HUES64 (cell line): ENCODE measurements around the gene ATF7IP.

Experiments
- H3K27ac ChIP-seq: 2 replicates; pipeline ENCODE4 v1.7.0; 2013; ENCODE audit warnings: low read depth, low read length, inconsistent platforms
- H3K27me3 ChIP-seq: 2 replicates; pipeline ENCODE4 v1.6.1; 2013; ENCODE audit warnings: mild to moderate bottlenecking, low read length; ENCODE audit not compliant: insufficient read depth
- H3K36me3 ChIP-seq: 2 replicates; pipeline ENCODE4 v1.6.1; 2013; ENCODE audit warnings: mild to moderate bottlenecking, low read length; ENCODE audit not compliant: insufficient read depth
- H3K4me1 ChIP-seq: 2 replicates; pipeline ENCODE4 v1.6.1; 2013; ENCODE audit warnings: mild to moderate bottlenecking, low read length, moderate library complexity; ENCODE audit not compliant: insufficient read depth
- H3K4me3 ChIP-seq: 2 replicates; pipeline ENCODE4 v1.5.1; 2013; ENCODE audit warnings: mild to moderate bottlenecking, low read length, moderate library complexity
- H3K9ac ChIP-seq: 2 replicates; pipeline ENCODE4 v1.6.1; 2013; ENCODE audit warnings: mild to moderate bottlenecking, low read depth, low read length
- H3K9me3 ChIP-seq: 2 replicates; pipeline ENCODE4 v1.6.1; 2013; ENCODE audit warnings: low read depth, low read length; ENCODE audit not compliant: insufficient read depth
- WGBS: fragments of 150-250, 120-280 bp; methylation state at CpG from one replicate; pipeline ENCODE4 v1.1.7; 2013; ENCODE audit warnings: missing lambda C conversion rate; 5-methylcytosine and 5-hydroxymethylcytosine counted together

The ATF7IP gene

GRCh38 chr12:14452336-14452735 lies 86.9 kb downstream of the ATF7IP start:
- Histone ChIP-seq H3K9ac (no peak overlapping the region), H3K4me1 (peaks cover 7% of the 10 kb centered on the region), H3K4me3 (no peak overlapping the region), H3K9me3 (no peaks in the 10 kb centered on the region), H3K27ac (no peak overlapping the region; the same call in 1 of the 2 replicates), H3K36me3 (peaks cover 57% of the 10 kb centered on the region), H3K27me3 (no peaks in the 10 kb centered on the region)
- 86% methylated on average over 1 of the region's 4 CpGs for WGBS

GRCh38 chr12:14452865-14453264 lies 87.4 kb downstream of the ATF7IP start:
- 100% methylated on average over 1 of the region's 1 CpG for WGBS
- Histone ChIP-seq H3K36me3 (peaks cover 57% of the 10 kb centered on the region), H3K9ac (no peak overlapping the region), H3K9me3 (no peaks in the 10 kb centered on the region), H3K4me1 (peaks cover 7% of the 10 kb centered on the region), H3K27ac (no peak overlapping the region), H3K4me3 (no peak overlapping the region), H3K27me3 (no peaks in the 10 kb centered on the region)

- 61% methylated on average over 2 of the region's 2 CpGs for WGBS
- no peak overlapping the region for H3K4me3 ChIP-seq
- H3K36me3 ChIP-seq, result peaks cover 57% of the 10 kb centered on the region
- no peak overlapping the region for H3K9ac ChIP-seq
- H3K27ac ChIP-seq, result no peak overlapping the region
- peaks cover 8% of the 10 kb centered on the region for H3K4me1 ChIP-seq
- no peaks in the 10 kb centered on the region for H3K9me3 ChIP-seq
- no peaks in the 10 kb centered on the region for H3K27me3 ChIP-seq
Observed at GRCh38 chr12:14454098-14454907, 88.8 kb downstream of the ATF7IP start.

GRCh38 chr12:14460212-14460841 lies 94.8 kb downstream of the ATF7IP start:
- no peak overlapping the region for H3K9ac ChIP-seq
- no peak overlapping the region for H3K27ac ChIP-seq
- WGBS, result 93% methylated on average over 2 of the region's 5 CpGs
- H3K27me3 ChIP-seq, result no peaks in the 10 kb centered on the region
- peaks cover 95% of the 10 kb centered on the region for H3K36me3 ChIP-seq
- no peak overlapping the region for H3K4me3 ChIP-seq
- peaks cover 4% of the 10 kb centered on the region; the same call in 1 of the 2 replicates for H3K4me1 ChIP-seq
- no peaks in the 10 kb centered on the region for H3K9me3 ChIP-seq

- H3K9me3 ChIP-seq, result peaks cover 44% of the 10 kb centered on the region
- no CpG with 5 or more reads among the region's 1 CpG for WGBS
- H3K9ac ChIP-seq, result no peak overlapping the region
- H3K4me1 ChIP-seq, result no peaks in the 10 kb centered on the region
- H3K36me3 ChIP-seq, result peaks cover 98% of the 10 kb centered on the region
- H3K27ac ChIP-seq, result no peak overlapping the region
- H3K4me3 ChIP-seq, result no peak overlapping the region
- no peaks in the 10 kb centered on the region for H3K27me3 ChIP-seq
Observed at GRCh38 chr12:14471497-14471896, 106.0 kb downstream of the ATF7IP start.

- no peak overlapping the region for H3K27ac ChIP-seq
- peaks cover 44% of the 10 kb centered on the region for H3K9me3 ChIP-seq
- 100% methylated on average over 3 of the region's 4 CpGs for WGBS
- peaks cover 98% of the 10 kb centered on the region for H3K36me3 ChIP-seq
- no peaks in the 10 kb centered on the region for H3K27me3 ChIP-seq
- H3K4me1 ChIP-seq, result no peaks in the 10 kb centered on the region
- no peak overlapping the region for H3K9ac ChIP-seq
- H3K4me3 ChIP-seq, result no peak overlapping the region
Observed at GRCh38 chr12:14473707-14474287, 108.3 kb downstream of the ATF7IP start.

- Histone ChIP-seq H3K4me3 (no peak overlapping the region), H3K9me3 (peaks cover 7% of the 10 kb centered on the region; the same call in 1 of the 2 replicates), H3K4me1 (no peaks in the 10 kb centered on the region), H3K9ac (no peak overlapping the region), H3K27me3 (no peaks in the 10 kb centered on the region), H3K27ac (no peak overlapping the region), H3K36me3 (peaks cover 98% of the 10 kb centered on the region)
- WGBS, result 93% methylated on average over 1 of the region's 1 CpG
Observed at GRCh38 chr12:14479004-14479403, 113.5 kb downstream of the ATF7IP start.

- no peak overlapping the region for H3K4me3 ChIP-seq
- no peaks in the 10 kb centered on the region for H3K9me3 ChIP-seq
- H3K27ac ChIP-seq, result no peak overlapping the region
- H3K36me3 ChIP-seq, result peaks cover 99% of the 10 kb centered on the region
- no peak overlapping the region for H3K9ac ChIP-seq
- no peaks in the 10 kb centered on the region for H3K27me3 ChIP-seq
- no peaks in the 10 kb centered on the region for H3K4me1 ChIP-seq
Observed at GRCh38 chr12:14481201-14481600, 115.7 kb downstream of the ATF7IP start.

- 96% methylated on average over 1 of the region's 1 CpG for WGBS
- H3K4me3 ChIP-seq, result no peak overlapping the region
- no peaks in the 10 kb centered on the region for H3K4me1 ChIP-seq
- H3K9me3 ChIP-seq, result no peaks in the 10 kb centered on the region
- no peak overlapping the region for H3K9ac ChIP-seq
- H3K36me3 ChIP-seq, result peaks cover 98% of the 10 kb centered on the region
- no peak overlapping the region for H3K27ac ChIP-seq
- H3K27me3 ChIP-seq, result no peaks in the 10 kb centered on the region
Observed at GRCh38 chr12:14482361-14482760, 116.9 kb downstream of the ATF7IP start.

- Histone ChIP-seq H3K9ac (no peak overlapping the region), H3K27ac (no peak overlapping the region), H3K9me3 (no peaks in the 10 kb centered on the region), H3K4me1 (no peaks in the 10 kb centered on the region), H3K4me3 (no peak overlapping the region), H3K36me3 (peaks cover 98% of the 10 kb centered on the region), H3K27me3 (no peaks in the 10 kb centered on the region)
- 100% methylated on average over 1 of the region's 2 CpGs for WGBS
Observed at GRCh38 chr12:14482886-14483285, 117.4 kb downstream of the ATF7IP start.

- no peak overlapping the region for H3K9ac ChIP-seq
- H3K27me3 ChIP-seq, result no peaks in the 10 kb centered on the region
- no peak overlapping the region for H3K27ac ChIP-seq
- H3K4me3 ChIP-seq, result no peak overlapping the region
- no peaks in the 10 kb centered on the region for H3K4me1 ChIP-seq
- no peaks in the 10 kb centered on the region for H3K9me3 ChIP-seq
- peaks cover 70% of the 10 kb centered on the region for H3K36me3 ChIP-seq
- WGBS, result 96% methylated on average over 2 of the region's 2 CpGs
Observed at GRCh38 chr12:14495326-14495725, 129.8 kb downstream of the ATF7IP start.
